ENCODE measurements around the gene FBXL3. TPM values are rescaled to one million over a fixed set of nuclear protein-coding genes. Genes with fewer than 3 reads are reported as not detected.

Gene FBXL3
- total and polyA plus RNA-seq, 2 donors (not counting 1 experiment from before 2014, with no cell fraction given): 48.5 to 61.8 TPM

GRCh38 chr13:77038907-77039480 lies 12.0 kb upstream of the FBXL3 start:
- H3K36me3 ChIP-seq (ENCODE audit: control insufficient read depth, insufficient read depth, low read length): no peaks in the 10 kb centered on the region
- no peaks in the 10 kb centered on the region for H3K9me3 ChIP-seq (ENCODE audit: control insufficient read depth, insufficient read depth, low read depth, low read length)
- H3K4me3 ChIP-seq (replicated peaks in 1 of 4; ENCODE audit: control extremely low read depth in 1 of 4, insufficient read depth in 1 of 4, low read depth in 3 of 4, low read length in 4 of 4): no peak overlapping the region
- no peak overlapping the region for H3K27ac ChIP-seq (ENCODE audit: insufficient read depth, low read length)
- H2AFZ ChIP-seq (ENCODE audit: low read length): no peak overlapping the region
- no peak overlapping the region for H3K4me2 ChIP-seq (ENCODE audit: extremely low read depth, insufficient read depth, low read length)
- no peak for TF ChIP-seq EZH2 (IDR thresholded peaks at IDR 0.05; ENCODE audit: low read length, missing control alignments)
- no peak for TF ChIP-seq CTCF (conservative IDR thresholded peaks at IDR 0.05 in 1 of 2, IDR thresholded peaks at IDR 0.05 in 1 of 2; ENCODE audit: low read depth in 1 of 2, low read length in 2 of 2)
- H3K27me3 ChIP-seq (ENCODE audit: control insufficient read depth, insufficient read depth, low read length): no peaks in the 10 kb centered on the region
- H3K79me2 ChIP-seq (ENCODE audit: control insufficient read depth, insufficient read depth, low read length): no peaks in the 10 kb centered on the region
- H3K9ac ChIP-seq (ENCODE audit: insufficient read depth, low read length): no peak overlapping the region
- H3K4me1 ChIP-seq (ENCODE audit: control insufficient read depth, extremely low read depth, insufficient read depth, low read length): no peaks in the 10 kb centered on the region
- no peak for DNase-seq (ENCODE audit: low read depth in 2 of 2)
- no peaks in the 10 kb centered on the region for H4K20me1 ChIP-seq (ENCODE audit: control insufficient read depth, extremely low read depth, insufficient read depth, low read length)

GRCh38 chr13:77036279-77036678 lies 9.3 kb upstream of the FBXL3 start:
- H3K36me3 ChIP-seq (ENCODE audit: control insufficient read depth, insufficient read depth, low read length): no peaks in the 10 kb centered on the region
- H2AFZ ChIP-seq (ENCODE audit: low read length): no peak overlapping the region

GRCh38 chr13:77034881-77035280 lies 7.9 kb upstream of the FBXL3 start:
- H3K4me3 ChIP-seq (replicated peaks in 1 of 4; ENCODE audit: control extremely low read depth in 1 of 4, insufficient read depth in 1 of 4, low read depth in 3 of 4, low read length in 4 of 4): no peak overlapping the region
- H2AFZ ChIP-seq (ENCODE audit: low read length): no peak overlapping the region
- H3K9ac ChIP-seq (ENCODE audit: insufficient read depth, low read length): no peak overlapping the region
- no peaks in the 10 kb centered on the region for H3K79me2 ChIP-seq (ENCODE audit: control insufficient read depth, insufficient read depth, low read length)
- TF ChIP-seq CTCF (conservative IDR thresholded peaks at IDR 0.05 in 1 of 2, IDR thresholded peaks at IDR 0.05 in 1 of 2; ENCODE audit: low read depth in 1 of 2, low read length in 2 of 2): no peak
- no peak for TF ChIP-seq EZH2 (IDR thresholded peaks at IDR 0.05; ENCODE audit: low read length, missing control alignments)
- H3K4me1 ChIP-seq (ENCODE audit: control insufficient read depth, extremely low read depth, insufficient read depth, low read length): no peaks in the 10 kb centered on the region
- H3K36me3 ChIP-seq (ENCODE audit: control insufficient read depth, insufficient read depth, low read length): no peaks in the 10 kb centered on the region
- DNase-seq (ENCODE audit: low read depth in 2 of 2): peak; percentile 58 to 65
- no peak overlapping the region for H3K27ac ChIP-seq (ENCODE audit: insufficient read depth, low read length)
- H3K4me2 ChIP-seq (ENCODE audit: extremely low read depth, insufficient read depth, low read length): no peak overlapping the region
- no peaks in the 10 kb centered on the region for H3K9me3 ChIP-seq (ENCODE audit: control insufficient read depth, insufficient read depth, low read depth, low read length)
- no peaks in the 10 kb centered on the region for H4K20me1 ChIP-seq (ENCODE audit: control insufficient read depth, extremely low read depth, insufficient read depth, low read length)
- no peaks in the 10 kb centered on the region for H3K27me3 ChIP-seq (ENCODE audit: control insufficient read depth, insufficient read depth, low read length)

More at GRCh38 chr13:77036279-77036678, 9.3 kb upstream of the FBXL3 start:
- Histone ChIP-seq H3K27ac (ENCODE audit: insufficient read depth, low read length) (no peak overlapping the region), H3K9me3 (ENCODE audit: control insufficient read depth, insufficient read depth, low read depth, low read length) (no peaks in the 10 kb centered on the region), H3K27me3 (ENCODE audit: control insufficient read depth, insufficient read depth, low read length) (no peaks in the 10 kb centered on the region), H3K4me3 (replicated peaks in 1 of 4; ENCODE audit: control extremely low read depth in 1 of 4, insufficient read depth in 1 of 4, low read depth in 3 of 4, low read length in 4 of 4) (no peak overlapping the region), H3K4me1 (ENCODE audit: control insufficient read depth, extremely low read depth, insufficient read depth, low read length) (no peaks in the 10 kb centered on the region), H3K4me2 (ENCODE audit: extremely low read depth, insufficient read depth, low read length) (no peak overlapping the region), H3K79me2 (ENCODE audit: control insufficient read depth, insufficient read depth, low read length) (no peaks in the 10 kb centered on the region), H3K9ac (ENCODE audit: insufficient read depth, low read length) (no peak overlapping the region), H4K20me1 (ENCODE audit: control insufficient read depth, extremely low read depth, insufficient read depth, low read length) (no peaks in the 10 kb centered on the region)
- TF ChIP-seq EZH2 (IDR thresholded peaks at IDR 0.05; ENCODE audit: low read length, missing control alignments): no peak
- no peak for TF ChIP-seq CTCF (conservative IDR thresholded peaks at IDR 0.05 in 1 of 2, IDR thresholded peaks at IDR 0.05 in 1 of 2; ENCODE audit: low read depth in 1 of 2, low read length in 2 of 2)
- no peak for DNase-seq (ENCODE audit: low read depth in 2 of 2)
